Uterus (tissue), 2 donors: Measurements from ENCODE around the gene MITF.

Source experiments
- POLR2A ChIP-seq, 2 donors: fragments of 450-650 bp; IDR thresholded peaks; one replicate each; pipeline ENCODE4 v1.6.1; 2016; ENCODE audit warnings: antibody characterized with exemption in 2 of 2, mild to moderate bottlenecking in 1 of 2, moderate library complexity in 1 of 2
- TF ChIP-seq, protein P1 (sequence below), 4 experiments: fragments of 200-600 bp in 2 of 4; fragments of 450-650 bp in 2 of 4; sonication (generic) in 2 of 4; IDR thresholded peaks; one replicate each; pipeline ENCODE4 v1.5.1; 2016 to 2019; ENCODE audit warnings: antibody characterized with exemption in 4 of 4, mild to moderate bottlenecking in 2 of 4, moderate library complexity in 1 of 4

DNA sequence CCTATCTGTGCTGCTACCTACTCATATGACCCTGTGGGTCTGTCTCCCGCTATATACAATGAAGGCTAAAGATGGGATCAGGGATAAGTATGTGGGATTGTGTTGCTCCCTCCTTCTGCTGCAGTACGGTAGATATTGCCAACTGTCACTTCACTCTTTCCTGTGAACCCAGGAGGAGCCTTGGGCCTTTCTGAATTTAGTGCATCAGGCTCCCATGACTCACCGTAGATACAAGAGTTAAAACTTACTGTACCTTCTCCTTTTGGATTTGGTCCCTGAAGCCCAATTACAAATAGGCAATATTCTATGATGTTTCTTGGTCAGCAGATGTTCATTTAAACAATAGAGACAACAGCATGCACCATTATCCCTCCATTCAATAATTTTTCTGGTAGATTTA, 27.4 kb downstream of the MITF start:
- TF ChIP-seq, protein P1, sequence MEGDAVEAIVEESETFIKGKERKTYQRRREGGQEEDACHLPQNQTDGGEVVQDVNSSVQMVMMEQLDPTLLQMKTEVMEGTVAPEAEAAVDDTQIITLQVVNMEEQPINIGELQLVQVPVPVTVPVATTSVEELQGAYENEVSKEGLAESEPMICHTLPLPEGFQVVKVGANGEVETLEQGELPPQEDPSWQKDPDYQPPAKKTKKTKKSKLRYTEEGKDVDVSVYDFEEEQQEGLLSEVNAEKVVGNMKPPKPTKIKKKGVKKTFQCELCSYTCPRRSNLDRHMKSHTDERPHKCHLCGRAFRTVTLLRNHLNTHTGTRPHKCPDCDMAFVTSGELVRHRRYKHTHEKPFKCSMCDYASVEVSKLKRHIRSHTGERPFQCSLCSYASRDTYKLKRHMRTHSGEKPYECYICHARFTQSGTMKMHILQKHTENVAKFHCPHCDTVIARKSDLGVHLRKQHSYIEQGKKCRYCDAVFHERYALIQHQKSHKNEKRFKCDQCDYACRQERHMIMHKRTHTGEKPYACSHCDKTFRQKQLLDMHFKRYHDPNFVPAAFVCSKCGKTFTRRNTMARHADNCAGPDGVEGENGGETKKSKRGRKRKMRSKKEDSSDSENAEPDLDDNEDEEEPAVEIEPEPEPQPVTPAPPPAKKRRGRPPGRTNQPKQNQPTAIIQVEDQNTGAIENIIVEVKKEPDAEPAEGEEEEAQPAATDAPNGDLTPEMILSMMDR (IDR thresholded peaks at IDR 0.05), result no peak
- no peak for TF ChIP-seq POLR2A (IDR thresholded peaks at IDR 0.05)
